ENCODE data around the gene CMC1. TPM values are rescaled to one million over a fixed set of nuclear protein-coding genes. Genes with fewer than 3 reads are reported as not detected.
A peak's percentile ranks its signal among the peaks of the same experiment; 100 is the strongest.

CMC1 gene
- total and polyA plus RNA-seq, 12 donors: 16.9 to 68.6 (median 27.4) TPM

GRCh38 chr3:28337230-28337629 lies 95.8 kb downstream of the CMC1 start:
- no peak overlapping the region for H3K4me3 ChIP-seq
- H3K36me3 ChIP-seq: peaks cover 0 to 80% (median 22%) of the 10 kb centered on the region in 9 donors
- no peaks in the 10 kb centered on the region for H3K27me3 ChIP-seq
- no peak for TF ChIP-seq CTCF (IDR thresholded peaks at IDR 0.05)
- H3K9me3 ChIP-seq: no peaks in the 10 kb centered on the region
- DNase-seq (no peak), ATAC-seq (no peak)
- no peak overlapping the region for H3K27ac ChIP-seq
- intact Hi-C loops (cut with DNase I): no loop called here
- peaks cover 0 to 18% (median 0%) of the 10 kb centered on the region in 9 donors for H3K4me1 ChIP-seq

- Histone ChIP-seq H3K36me3 (peaks cover 0 to 26% (median 2%) of the 10 kb centered on the region in 9 donors), H3K4me1 (peaks cover 9 to 73% (median 52%) of the 10 kb centered on the region in 9 donors), H3K27ac (peak overlapping the region in 1 of 10 donors; percentile 24), H3K4me3 (no peak overlapping the region), H3K9me3 (no peaks in the 10 kb centered on the region), H3K27me3 (no peaks in the 10 kb centered on the region)
- no peak for TF ChIP-seq CTCF (IDR thresholded peaks at IDR 0.05)
- DNase-seq (no peak), ATAC-seq (no peak)
- intact Hi-C loops (cut with DNase I): no loop called here
Observed at GRCh38 chr3:28343144-28343543, 101.7 kb downstream of the CMC1 start.

DNA sequence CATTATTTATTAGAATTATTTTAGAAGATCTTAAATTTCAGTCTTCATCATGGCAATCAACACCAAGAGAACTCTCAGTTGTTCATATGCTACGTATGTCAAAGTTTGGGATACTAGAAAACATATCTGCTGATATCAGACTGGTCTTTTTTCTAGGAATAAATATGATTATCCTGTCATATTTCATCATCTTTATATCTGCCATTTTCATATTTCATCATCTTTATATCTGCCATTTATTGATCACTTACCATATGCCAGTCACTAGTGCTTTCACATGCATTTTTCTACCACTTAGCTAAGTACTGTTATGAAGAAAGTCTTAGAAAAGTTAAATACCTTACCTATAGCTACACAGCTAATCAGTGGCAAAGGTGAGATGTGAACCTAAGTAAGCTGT lies 104.3 kb downstream of the CMC1 start:
- Histone ChIP-seq H3K4me3 (no peak overlapping the region), H3K36me3 (peaks cover 0 to under 1% (median 0%) of the 10 kb centered on the region in 9 donors), H3K4me1 (peaks cover 9 to 82% (median 62%) of the 10 kb centered on the region in 9 donors), H3K27me3 (no peaks in the 10 kb centered on the region), H3K27ac (no peak overlapping the region), H3K9me3 (peaks cover 0 to 3% (median 0%) of the 10 kb centered on the region in 11 donors)
- ATAC-seq (no peak), DNase-seq (no peak)
- TF ChIP-seq CTCF (IDR thresholded peaks at IDR 0.05): no peak
- intact Hi-C loops (cut with DNase I): loop anchor here in 1 of 10 donors (5.0 kb wide), 1 partner anchor 103 kb away; the partner anchor contains the start of gene CMC1
- WGBS, 2 donors: 80 to 97% methylated on average over 1 of the region's 1 CpG

GRCh38 chr3:28347374-28348264 lies 106.2 kb downstream of the CMC1 start:
- DNase-seq (no peak), ATAC-seq (no peak)
- no peaks in the 10 kb centered on the region for H3K27me3 ChIP-seq
- peak overlapping the region; percentile 65 to 90 (median 82) for H3K4me3 ChIP-seq
- intact Hi-C loops (cut with DNase I): loop anchor here in 1 of 10 donors (5.0 kb wide), 1 partner anchor 105 kb away; the partner anchor contains the start of gene CMC1
- H3K9me3 ChIP-seq: peaks cover 0 to 18% (median 0%) of the 10 kb centered on the region in 11 donors
- no peak for TF ChIP-seq CTCF (IDR thresholded peaks at IDR 0.05)
- WGBS, 2 donors: 25 to 27% methylated on average over 16 of the region's 16 CpGs
- peaks cover 9 to 76% (median 61%) of the 10 kb centered on the region in 9 donors for H3K4me1 ChIP-seq
- peak overlapping the region; percentile 97 to 100 (median 98) for H3K27ac ChIP-seq
- H3K36me3 ChIP-seq: peaks cover 0 to 6% (median 0%) of the 10 kb centered on the region in 9 donors
